ENCODE data around the gene SEMA3F.

The SEMA3F gene

DNA sequence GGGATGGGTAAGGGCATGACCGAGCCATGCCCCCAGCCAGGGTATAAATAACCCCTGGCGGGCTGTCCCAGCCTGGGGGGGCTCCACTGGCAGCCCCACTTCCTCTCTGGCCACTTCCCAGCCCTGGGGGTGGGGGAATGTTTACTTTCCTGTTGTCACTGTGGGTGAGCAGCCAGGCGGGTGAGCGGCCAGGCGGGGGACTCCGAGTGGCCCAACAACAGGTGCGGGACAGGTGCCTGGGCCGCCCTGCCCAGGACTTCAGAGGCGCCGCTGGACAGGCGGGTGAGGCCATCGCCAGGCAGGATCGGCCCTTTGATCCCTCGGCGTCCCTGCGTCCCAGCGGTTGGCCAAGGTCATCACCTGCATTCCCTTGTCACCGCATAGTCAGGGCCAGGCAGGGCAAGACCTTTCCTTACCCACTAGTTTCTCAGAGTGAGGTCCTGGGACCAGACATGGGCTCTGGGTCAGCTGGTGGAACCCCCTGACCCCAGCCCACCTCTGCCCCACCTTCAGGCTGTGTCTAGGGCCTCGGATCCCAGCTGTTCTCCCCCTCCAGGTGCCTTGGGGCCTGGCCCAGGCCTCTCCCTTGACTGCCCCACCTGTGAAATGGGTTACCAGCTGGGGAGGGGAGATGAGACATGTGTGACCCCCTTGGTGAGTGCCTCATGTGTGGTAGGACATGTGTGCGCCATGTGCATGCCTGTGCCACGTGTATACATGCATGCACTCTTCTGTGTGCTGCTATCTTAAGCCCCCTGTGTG is 16.6 kb downstream of the SEMA3F start:
- DNase-seq, result no peak

DNA sequence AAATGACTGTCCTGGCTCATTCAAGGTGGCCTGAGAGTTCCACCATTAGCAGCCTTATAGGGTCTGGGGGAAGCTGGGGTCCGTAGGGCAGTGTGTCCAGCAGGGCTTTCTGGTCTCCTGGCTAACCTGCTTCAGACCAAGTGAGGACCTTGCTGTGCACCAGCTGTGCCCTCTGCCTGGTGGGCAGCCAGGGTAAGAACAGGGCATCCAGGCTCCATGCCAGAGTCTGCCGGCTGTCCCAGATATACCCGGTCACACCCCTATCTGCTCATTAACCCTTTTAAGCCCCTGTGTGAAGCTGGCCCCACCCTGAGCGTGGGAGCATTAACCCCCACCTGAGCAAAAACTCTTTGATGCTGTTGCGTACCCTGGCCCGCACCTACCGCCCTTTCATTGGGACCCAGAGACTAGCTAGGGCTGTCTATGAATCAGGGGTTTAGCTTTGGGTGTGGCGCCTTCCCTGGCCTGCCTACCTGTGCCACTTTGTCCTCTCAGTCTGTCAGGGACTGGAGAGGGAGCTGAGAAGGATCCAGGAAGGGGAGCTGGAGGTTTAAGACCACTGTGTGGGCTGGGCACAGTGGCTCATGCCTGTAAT is 17.6 kb downstream of the SEMA3F start:
- DNase-seq, result no peak

DNA sequence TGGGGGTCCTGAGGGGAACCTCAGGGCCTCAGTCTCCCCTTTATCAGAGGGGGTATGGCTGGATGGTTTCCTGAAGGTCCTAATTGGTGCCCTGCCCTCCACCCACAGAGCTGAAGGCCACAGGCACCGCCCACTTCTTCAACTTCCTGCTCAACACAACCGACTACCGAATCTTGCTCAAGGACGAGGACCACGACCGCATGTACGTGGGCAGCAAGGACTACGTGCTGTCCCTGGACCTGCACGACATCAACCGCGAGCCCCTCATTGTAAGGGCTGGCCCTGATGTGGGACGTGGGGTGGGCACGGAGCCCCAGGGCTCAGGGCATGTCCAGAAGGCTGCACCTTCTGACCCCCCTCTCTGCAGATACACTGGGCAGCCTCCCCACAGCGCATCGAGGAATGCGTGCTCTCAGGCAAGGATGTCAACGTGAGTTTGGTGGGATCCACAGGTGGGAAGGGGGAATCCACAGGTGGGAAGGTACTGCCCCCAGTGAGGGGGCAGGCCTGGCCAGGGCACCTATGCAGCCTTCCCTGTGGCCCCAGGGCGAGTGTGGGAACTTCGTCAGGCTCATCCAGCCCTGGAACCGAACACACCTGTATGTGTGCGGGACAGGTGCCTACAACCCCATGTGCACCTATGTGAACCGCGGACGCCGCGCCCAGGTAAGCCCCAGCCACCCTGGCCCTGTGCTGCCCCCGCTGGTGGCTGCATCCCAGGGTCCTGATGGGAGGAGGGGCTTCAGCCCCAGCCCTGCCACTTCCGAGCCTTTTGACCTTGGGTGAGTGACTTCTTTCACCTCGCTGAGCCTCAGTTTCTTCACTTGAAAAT is 18.8 kb downstream of the SEMA3F start:
- DNase-seq, result peak; percentile 29 to 38

DNA sequence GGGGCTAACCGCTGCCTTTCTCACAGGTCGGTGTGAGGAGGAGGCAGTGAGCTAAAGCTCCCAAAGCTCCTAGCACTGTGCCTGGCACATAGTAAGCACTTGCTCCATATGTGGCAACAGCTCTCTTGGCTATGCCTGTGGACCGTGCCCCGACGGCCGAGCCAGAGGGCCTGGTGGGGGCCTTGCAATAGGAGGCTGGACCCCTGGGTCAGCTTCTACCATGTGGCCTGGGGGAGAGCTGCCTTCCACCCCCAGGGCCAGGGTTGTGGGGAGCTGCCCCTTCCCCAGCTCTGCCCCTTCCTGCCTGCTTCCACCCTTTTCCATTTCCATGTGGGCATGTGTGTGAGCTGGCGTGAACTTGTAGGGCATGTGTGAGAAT is 19.4 kb downstream of the SEMA3F start:
- DNase-seq, result no peak

DNA sequence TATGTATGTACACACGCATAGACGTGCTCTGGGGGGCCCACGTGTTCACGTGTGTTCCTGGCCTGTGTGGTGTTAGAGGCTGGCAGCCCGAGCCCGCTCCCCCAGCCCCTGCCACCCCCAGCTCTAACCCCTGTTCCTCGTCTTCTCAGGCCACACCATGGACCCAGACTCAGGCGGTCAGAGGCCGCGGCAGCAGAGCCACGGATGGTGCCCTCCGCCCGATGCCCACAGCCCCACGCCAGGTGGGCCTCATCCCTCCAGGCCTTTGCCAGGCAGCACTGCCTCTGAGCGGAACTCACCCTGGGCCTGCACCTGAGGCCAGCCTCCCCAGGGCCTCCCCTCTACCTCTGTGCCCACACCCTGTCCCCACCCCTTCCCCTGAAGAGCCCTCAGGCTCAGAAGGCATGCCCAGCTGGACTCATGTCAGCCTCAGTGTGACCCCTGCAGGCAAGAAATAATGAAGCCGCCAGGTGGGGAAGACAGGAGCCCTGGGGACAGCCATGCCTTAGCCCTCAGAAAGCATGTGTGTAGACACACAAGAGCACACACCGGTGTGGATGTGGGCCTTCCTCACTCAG is 19.9 kb downstream of the SEMA3F start:
- DNase-seq, result no peak

DNA sequence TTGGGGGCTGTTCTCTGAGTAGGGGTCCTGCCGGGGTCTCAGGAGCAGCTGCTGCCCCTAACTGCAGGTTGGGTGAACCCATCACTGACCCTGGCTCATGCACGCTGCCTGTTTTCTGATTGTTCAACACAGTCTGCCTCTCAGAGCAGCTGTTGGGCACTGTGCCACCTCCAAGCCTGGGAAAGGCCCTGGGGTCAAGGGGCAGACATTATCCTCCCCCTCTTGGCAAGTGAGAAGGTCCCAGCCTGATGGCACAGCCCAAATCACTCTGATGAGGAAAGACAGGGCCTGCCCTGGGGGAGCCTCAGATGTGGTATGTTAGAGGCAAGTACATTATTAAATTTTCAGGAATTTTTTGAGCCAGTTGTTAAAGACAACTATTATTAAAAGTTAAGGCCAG is 22.2 kb downstream of the SEMA3F start:
- DNase-seq, result no peak

DNA sequence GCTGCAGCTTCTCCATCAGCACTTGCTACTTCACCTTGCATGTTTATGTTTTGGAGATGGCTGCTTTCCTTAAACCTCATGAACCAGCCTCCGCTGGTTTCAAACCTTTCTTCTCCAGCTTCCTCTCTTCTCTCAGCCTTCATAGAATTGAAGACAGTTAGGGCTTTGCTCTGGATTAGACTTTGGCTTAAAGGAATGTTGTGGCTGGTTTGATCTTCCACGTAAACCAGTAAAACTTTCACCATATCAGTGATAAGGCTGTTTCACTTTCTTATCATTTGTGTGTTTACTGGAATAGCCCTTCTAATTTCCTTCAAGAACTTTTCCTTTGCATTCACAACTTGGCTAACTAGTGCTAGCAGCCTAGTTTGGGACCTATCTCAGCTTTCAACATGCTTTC is 24.6 kb downstream of the SEMA3F start:
- no peak for DNase-seq

DNA sequence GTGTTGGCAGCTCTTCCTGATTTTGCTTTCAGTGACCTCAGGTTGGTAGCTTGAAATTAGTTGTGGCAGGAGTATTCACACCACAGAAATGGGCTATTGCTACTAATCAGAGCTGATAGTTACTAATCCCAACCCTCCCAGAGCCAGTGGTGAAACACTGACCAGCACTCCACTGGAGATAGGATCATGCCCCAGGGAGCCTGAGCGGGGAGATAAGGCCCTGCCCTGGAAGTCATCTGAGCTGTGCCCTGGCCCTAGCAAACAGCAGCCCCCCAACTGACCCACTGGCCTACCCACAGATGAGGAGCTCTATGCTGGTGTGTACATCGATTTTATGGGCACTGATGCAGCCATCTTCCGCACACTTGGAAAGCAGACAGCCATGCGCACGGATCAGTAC is 26.9 kb downstream of the SEMA3F start:
- no peak for DNase-seq

DNA sequence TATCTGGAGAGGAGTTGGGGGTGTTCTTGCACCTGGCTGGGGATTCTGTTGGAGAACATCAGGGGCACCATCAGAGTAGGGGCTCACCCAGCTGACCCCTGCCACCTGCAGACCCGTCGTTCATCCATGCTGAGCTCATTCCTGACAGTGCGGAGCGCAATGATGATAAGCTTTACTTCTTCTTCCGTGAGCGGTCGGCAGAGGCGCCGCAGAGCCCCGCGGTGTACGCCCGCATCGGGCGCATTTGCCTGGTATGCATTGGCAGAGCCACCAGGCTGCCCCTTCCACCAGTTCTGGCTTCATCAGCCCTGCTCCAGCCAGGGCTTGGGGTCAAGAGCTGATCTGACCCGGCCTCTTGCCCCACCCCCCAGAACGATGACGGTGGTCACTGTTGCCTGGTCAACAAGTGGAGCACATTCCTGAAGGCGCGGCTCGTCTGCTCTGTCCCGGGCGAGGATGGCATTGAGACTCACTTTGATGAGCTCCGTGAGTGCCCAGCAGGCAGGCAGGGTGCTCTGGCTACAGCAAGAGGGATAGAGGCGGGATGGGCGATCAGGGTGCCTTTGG is 27.5 kb downstream of the SEMA3F start:
- no peak for DNase-seq

DNA sequence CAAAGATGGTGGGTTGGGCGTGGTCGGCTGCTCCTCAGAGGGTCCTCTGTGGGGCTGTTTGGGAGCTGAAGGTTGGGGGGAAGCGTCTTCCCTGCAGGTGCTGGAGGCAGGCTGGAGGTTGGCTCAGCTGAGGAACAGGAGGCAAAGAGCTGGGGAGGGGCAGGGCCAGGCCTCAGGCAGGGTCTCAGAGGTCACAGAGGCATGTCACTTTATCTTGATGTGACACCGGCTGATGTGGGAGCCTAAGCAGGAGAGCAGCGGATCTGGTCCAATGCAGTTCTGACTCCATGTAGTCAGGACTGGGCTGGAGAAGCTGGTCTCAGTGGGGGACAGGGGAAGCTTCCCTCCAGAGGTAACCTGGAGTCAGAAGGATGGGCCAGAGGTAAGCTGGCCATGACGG is 28.6 kb downstream of the SEMA3F start:
- no peak for DNase-seq

DNA sequence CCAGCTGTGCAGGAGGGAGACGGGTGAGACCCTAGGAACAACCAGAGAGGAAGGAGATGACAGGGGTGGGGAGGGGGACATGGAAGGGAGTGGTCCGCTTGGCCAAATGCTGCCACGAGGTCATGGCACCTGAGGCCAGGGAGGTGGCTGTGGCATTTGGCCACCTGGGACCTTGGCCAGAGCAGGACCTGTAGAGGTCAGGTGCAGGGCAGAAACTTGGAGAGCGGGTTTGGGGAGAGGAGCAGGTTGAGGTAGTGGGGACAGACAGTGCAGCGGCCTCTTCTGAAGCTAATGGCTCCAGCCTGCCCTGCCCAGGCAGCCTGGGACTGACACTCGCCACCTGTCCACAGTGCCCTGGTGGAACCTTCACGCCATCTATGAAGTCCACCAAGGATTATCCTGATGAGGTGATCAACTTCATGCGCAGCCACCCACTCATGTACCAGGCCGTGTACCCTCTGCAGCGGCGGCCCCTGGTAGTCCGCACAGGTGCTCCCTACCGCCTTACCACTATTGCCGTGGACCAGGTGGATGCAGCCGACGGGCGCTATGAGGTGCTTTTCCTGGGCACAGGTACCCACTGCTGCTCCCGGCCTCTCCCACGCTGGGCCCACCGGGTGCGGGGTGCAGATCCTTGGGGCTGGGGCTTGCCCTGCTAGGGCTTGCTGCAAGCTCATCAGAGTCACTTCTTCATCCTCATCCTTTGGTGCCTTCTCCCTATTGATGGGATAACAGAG is 29.3 kb downstream of the SEMA3F start:
- DNase-seq, result no peak

DNA sequence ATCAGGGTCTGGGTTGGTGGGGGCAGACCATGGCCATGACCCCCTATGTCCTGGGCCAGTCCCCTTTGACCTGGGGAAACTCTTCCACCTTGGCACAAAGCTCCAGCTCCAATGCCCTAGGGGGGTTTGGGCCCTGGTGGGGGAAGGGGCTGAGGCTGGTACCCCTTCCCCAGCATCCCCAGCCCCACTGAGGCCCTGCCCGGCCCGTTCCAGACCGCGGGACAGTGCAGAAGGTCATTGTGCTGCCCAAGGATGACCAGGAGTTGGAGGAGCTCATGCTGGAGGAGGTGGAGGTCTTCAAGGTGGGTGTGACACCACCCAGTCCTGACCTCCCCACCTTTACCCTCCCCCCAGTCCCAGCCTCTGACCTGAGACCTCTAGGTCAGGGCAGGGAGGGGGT is 30.1 kb downstream of the SEMA3F start:
- no peak for DNase-seq

DNA sequence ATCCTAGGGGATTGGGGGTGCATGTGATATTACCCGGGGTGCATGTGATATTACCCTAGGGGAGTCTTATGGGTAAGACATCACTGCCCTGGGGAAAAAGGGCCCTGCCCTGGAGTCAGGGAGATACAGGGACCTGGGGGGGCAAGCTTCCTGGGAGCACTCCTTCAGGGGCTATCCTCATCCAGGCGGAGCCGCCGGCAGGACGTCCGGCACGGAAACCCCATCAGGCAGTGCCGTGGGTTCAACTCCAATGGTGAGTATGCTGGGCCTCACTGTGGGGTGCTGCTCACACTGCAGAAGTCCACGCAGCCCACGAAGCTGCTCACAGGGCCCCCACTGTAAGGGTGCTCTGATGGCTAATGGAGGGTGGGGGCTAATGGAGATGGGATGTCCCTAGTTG is 31.0 kb downstream of the SEMA3F start:
- DNase-seq, result no peak

DNA sequence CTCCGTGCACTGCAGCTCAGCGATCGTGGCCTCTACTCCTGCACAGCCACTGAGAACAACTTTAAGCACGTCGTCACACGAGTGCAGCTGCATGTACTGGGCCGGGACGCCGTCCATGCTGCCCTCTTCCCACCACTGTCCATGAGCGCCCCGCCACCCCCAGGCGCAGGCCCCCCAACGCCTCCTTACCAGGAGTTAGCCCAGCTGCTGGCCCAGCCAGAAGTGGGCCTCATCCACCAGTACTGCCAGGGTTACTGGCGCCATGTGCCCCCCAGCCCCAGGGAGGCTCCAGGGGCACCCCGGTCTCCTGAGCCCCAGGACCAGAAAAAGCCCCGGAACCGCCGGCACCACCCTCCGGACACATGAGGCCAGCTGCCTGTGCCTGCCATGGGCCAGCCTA is 32.6 kb downstream of the SEMA3F start:
- DNase-seq, result no peak

DNA sequence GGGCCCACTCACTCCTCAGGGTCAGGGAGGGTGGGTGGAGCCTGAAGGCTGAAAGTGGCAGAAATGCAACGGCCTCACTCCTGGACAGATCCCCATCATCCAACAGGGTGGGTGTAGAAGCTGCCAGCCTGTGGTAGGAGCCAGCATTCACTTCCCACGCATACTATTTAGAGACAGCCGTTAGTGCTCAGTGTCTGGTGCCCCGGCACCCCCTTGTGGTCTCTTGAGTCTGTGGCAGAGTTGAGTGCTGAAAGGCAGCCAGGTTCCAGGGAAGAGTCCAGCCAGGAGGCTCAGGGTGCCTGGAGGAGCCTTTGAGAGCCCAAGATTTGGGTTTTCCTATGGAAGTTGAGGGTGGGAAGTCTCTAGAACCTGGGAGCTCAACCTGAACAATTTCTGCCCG is 34.1 kb downstream of the SEMA3F start:
- DNase-seq, result peak; percentile 86 to 91

DNA sequence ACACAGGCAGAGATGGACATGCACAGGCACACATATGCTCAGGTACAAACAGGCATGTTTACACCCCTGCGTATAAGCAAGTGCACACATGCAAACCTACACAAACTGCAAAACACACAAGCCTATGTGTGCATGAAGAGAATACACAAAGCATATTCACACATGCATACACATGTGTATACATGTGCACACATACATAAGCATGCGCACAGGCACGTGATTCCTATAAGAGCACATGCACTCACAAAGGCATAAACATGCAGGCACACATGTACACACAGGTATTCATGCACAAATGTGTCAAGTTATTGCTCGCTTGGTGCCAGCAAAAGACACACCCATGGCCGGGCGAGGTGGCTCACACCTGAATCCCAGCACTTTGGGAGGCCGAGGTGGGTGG is 34.9 kb downstream of the SEMA3F start:
- no peak for DNase-seq

DNA sequence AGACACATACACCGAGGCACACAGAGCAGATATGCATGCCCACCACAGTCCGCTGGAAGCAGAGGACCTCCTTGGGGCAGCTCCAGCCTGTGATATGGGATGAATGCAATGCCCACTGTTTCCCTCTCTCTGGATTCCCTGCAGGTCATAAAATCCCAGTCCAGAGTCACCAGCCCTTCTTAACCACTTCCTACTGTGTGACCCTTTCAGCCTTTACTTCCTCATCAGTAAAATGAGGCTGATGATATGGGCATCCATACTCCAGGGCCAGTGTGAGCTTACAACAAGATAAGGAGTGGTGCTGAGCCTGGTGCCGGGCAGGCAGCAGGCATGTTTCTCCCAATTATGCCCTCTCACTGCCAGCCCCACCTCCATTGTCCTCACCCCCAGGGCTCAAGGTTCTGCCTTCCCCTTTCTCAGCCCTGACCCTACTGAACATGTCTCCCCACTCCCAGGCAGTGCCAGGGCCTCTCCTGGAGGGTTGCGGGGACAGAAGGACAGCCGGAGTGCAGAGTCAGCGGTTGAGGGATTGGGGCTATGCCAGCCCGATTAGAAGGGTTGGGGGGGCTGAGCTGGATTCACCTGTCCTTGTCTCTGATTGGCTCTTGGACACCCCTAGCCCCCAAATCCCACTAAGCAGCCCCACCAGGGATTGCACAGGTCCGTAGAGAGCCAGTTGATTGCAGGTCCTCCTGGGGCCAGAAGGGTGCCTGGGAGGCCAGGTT is 36.0 kb downstream of the SEMA3F start, which contains the start of gene GNAT1:
GNAT1 (plus strand) TSS at position 675 of the 725 bp plus-strand sequence. CDS start 116 bp downstream, outside the sequence.
- DNase-seq, result peak; percentile 41 to 48

DNA sequence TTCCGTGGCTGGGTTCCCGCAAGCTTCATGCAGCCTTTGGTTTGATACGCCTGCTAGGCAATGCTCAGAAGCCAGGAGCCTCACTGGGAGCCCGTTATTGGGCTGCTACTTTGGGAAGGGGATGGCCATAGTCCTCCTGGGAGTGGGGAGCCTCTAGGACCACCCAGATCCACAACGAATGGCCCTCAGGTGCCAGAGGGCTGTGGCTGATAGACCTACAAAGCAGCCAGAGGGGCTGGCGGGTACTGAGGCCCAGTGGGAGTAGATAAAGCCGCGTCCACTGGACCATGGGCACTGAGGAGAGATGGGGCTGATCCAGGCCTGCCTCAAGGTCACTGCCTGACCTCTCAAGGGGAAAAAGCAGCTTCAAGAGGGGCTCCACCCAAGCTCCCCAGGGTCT is 37.0 kb downstream of the SEMA3F start:
- no peak for DNase-seq

DNA sequence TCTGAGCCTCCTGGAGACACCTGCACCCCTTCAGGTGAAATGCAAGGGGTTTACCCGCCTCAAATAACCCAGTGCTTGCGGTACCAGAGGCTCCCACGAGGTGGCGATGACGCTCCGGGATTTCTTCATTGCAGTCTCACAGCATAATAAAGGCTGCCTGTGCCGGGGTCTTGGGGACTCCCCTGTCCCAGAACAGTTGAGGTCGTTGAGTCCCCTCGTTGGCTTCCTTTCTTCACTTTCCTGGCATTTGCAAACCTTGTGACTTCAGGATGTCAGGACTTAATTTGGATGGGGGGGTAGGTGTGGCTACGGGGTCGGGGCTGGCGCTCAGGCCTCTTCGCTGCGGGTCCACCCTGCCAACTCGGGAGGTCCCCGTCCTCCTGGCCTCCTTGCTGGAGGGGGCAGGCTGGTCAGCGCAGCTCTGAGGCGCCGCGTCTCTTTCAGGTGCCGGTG is 37.6 kb downstream of the SEMA3F start:
- DNase-seq, result peak; percentile 56 to 78

DNA sequence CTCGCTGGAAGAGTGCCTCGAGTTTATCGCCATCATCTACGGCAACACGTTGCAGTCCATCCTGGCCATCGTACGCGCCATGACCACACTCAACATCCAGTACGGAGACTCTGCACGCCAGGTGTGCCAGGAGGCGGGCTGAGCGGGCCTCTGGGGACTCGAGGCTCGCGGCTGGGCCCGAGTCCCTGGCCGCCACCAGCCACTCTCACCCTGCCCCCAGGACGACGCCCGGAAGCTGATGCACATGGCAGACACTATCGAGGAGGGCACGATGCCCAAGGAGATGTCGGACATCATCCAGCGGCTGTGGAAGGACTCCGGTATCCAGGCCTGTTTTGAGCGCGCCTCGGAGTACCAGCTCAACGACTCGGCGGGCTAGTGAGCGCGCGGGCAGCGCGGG is 38.2 kb downstream of the SEMA3F start:
- no peak for DNase-seq

DNA sequence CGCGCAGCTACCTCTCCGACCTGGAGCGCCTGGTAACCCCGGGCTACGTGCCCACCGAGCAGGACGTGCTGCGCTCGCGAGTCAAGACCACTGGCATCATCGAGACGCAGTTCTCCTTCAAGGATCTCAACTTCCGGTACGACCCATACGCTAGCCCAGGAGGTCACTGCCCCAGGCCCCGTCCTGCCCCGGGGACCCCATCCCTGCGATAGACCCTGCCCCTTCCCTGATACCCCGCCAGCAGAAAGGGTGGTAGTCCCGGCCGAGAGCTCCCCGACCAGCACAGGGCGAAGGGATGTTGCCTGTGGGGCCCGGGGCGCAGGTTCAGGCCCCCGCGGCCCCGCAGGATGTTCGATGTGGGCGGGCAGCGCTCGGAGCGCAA is 38.6 kb downstream of the SEMA3F start:
- DNase-seq, result no peak
